ENCODE results near the gene LTF.

- TF ChIP-seq CTCF (IDR thresholded peaks at IDR 0.05 in 4 of 5, conservative IDR thresholded peaks at IDR 0.05 in 1 of 5) (no peak), POLR2A (IDR thresholded peaks at IDR 0.05) (no peak)
Measured at GRCh38 chr3:46413951-46414350, 50.8 kb downstream of the LTF start.

Measured in gastrocnemius medialis (tissue), 4 donors.